SK-N-SH treated with all-trans-retinoic acid at 6 μM for 48 hours (cell line): ENCODE data around the gene CTNNBL1.

Experiments
- ATAC-seq: fragments of 200-7000 bp; cut with Tn5 transposase; 3 replicates; pipeline ENCODE4 v1.9.1; 2020; ENCODE audit warnings: mild to moderate bottlenecking, moderate library complexity
- ARNTL ChIP-seq: fragments of 450-650 bp; formaldehyde crosslinking; IDR thresholded peaks from 2 replicates; pipeline ENCODE4 v1.5.0; 2020; ENCODE audit warnings: low read depth, mild to moderate bottlenecking, moderate library complexity, borderline replicate concordance
- CSDC2 ChIP-seq: fragments of 250-450 bp; sonication (Bioruptor Pico); IDR thresholded peaks from 2 replicates; pipeline ENCODE4 v1.5.0; 2020; ENCODE audit warnings: mild to moderate bottlenecking, moderate library complexity
- CSRNP3 ChIP-seq: fragments of 250-450 bp; sonication (Bioruptor Pico); IDR thresholded peaks from 2 replicates; pipeline ENCODE4 v1.5.1; 2021; ENCODE audit warnings: mild to moderate bottlenecking, moderate library complexity
- ESRRG ChIP-seq: fragments of 250-450 bp; sonication (Bioruptor Pico); IDR thresholded peaks from 2 replicates; pipeline ENCODE4 v1.6.1; 2021; ENCODE audit warnings: mild to moderate bottlenecking
- GLIS3 ChIP-seq: fragments of 250-450 bp; sonication (Bioruptor Pico); IDR thresholded peaks from 2 replicates; pipeline ENCODE4 v1.5.0; 2020; ENCODE audit warnings: mild to moderate bottlenecking, moderate library complexity
- ISL1 ChIP-seq: fragments of 250-450 bp; sonication (Bioruptor Pico); IDR thresholded peaks from 2 replicates; pipeline ENCODE4 v2.1.2; 2022; ENCODE audit warnings: mild to moderate bottlenecking, moderate library complexity
- OSR1 ChIP-seq: fragments of 250-450 bp; sonication (Bioruptor Pico); IDR thresholded peaks from 2 replicates; pipeline ENCODE4 v1.8.0; 2022; ENCODE audit warnings: moderate library complexity, mild to moderate bottlenecking, inconsistent platforms
- PPARA ChIP-seq: fragments of 250-450 bp; sonication (Bioruptor Pico); IDR thresholded peaks from 2 replicates; pipeline ENCODE4 v1.5.0; 2020; ENCODE audit warnings: mild to moderate bottlenecking, borderline replicate concordance
- RARB ChIP-seq: fragments of 250-450 bp; sonication (Bioruptor Pico); IDR thresholded peaks from 2 replicates; pipeline ENCODE4 v1.8.0; 2021; ENCODE audit warnings: mild to moderate bottlenecking, moderate library complexity
- SNAI2 ChIP-seq: fragments of 250-450 bp; sonication (Bioruptor Pico); IDR thresholded peaks from 2 replicates; pipeline ENCODE4 v1.5.0; 2020; ENCODE audit warnings: mild to moderate bottlenecking, moderate library complexity
- TCF4 ChIP-seq: fragments of 250-450 bp; sonication (Bioruptor Pico); IDR thresholded peaks from 2 replicates; pipeline ENCODE4 v1.8.0; 2021; ENCODE audit warnings: mild to moderate bottlenecking, moderate library complexity, borderline replicate concordance
- TOX ChIP-seq: fragments of 250-450 bp; sonication (Bioruptor Pico); IDR thresholded peaks from 2 replicates; pipeline ENCODE4 v1.8.0; 2021; ENCODE audit warnings: mild to moderate bottlenecking, moderate library complexity, borderline replicate concordance
- ZC3H10 ChIP-seq: fragments of 250-450 bp; sonication (Bioruptor Pico); IDR thresholded peaks from 2 replicates; pipeline ENCODE4 v1.5.1; 2021; ENCODE audit warnings: mild to moderate bottlenecking, moderate library complexity
- ZFP3 ChIP-seq: fragments of 250-450 bp; sonication (Bioruptor Pico); IDR thresholded peaks from 2 replicates; pipeline ENCODE4 v1.5.0; 2020; ENCODE audit warnings: mild to moderate bottlenecking, moderate library complexity
- ZFP30 ChIP-seq: fragments of 450-650 bp; formaldehyde crosslinking; IDR thresholded peaks from 2 replicates; pipeline ENCODE4 v1.5.0; 2022; ENCODE audit warnings: mild to moderate bottlenecking, moderate library complexity
- ZNF565 ChIP-seq: fragments of 450-650 bp; formaldehyde crosslinking; conservative IDR thresholded peaks from 2 replicates; pipeline ENCODE4 v1.5.0; 2020; ENCODE audit warnings: low read depth, mild to moderate bottlenecking, moderate library complexity
- ZNF70 ChIP-seq: fragments of 450-650 bp; formaldehyde crosslinking; IDR thresholded peaks from 2 replicates; pipeline ENCODE4 v1.5.0; 2020; ENCODE audit warnings: mild to moderate bottlenecking, moderate library complexity
- TF ChIP-seq, protein P1 (sequence below): fragments of 250-450 bp; sonication (Bioruptor Pico); IDR thresholded peaks from 2 replicates; pipeline ENCODE4 v1.8.0; 2021; ENCODE audit warnings: low read depth, mild to moderate bottlenecking, moderate library complexity, borderline replicate concordance
- TF ChIP-seq, protein P2 (sequence below): fragments of 250-450 bp; sonication (Bioruptor Pico); IDR thresholded peaks from 2 replicates; pipeline ENCODE4 v1.5.0; 2020; ENCODE audit warnings: mild to moderate bottlenecking, moderate library complexity
- TF ChIP-seq, protein P3 (sequence below): fragments of 250-450 bp; sonication (Bioruptor Pico); IDR thresholded peaks from 2 replicates; pipeline ENCODE4 v1.5.1; 2020; ENCODE audit warnings: low read depth, mild to moderate bottlenecking, moderate library complexity

CTNNBL1 gene

GRCh38 chr20:37901654-37902503, 208.0 kb downstream of the CTNNBL1 start:
- ATAC-seq: peak; percentile 82
- TF ChIP-seq TOX (no peak), ZNF565 (CRISPR knock-in tag) (no peak), OSR1 (CRISPR knock-in tag) (no peak), CSRNP3 (CRISPR knock-in tag) (0 out of 2 replicates have a peak, but pooled peaks have one; percentile 45), ZFP3 (CRISPR knock-in tag) (peak; percentile 61; the same call in 1 of the 2 replicates), ISL1 (CRISPR knock-in tag) (no peak), CSDC2 (CRISPR knock-in tag) (no peak)
- TF ChIP-seq, protein P1, sequence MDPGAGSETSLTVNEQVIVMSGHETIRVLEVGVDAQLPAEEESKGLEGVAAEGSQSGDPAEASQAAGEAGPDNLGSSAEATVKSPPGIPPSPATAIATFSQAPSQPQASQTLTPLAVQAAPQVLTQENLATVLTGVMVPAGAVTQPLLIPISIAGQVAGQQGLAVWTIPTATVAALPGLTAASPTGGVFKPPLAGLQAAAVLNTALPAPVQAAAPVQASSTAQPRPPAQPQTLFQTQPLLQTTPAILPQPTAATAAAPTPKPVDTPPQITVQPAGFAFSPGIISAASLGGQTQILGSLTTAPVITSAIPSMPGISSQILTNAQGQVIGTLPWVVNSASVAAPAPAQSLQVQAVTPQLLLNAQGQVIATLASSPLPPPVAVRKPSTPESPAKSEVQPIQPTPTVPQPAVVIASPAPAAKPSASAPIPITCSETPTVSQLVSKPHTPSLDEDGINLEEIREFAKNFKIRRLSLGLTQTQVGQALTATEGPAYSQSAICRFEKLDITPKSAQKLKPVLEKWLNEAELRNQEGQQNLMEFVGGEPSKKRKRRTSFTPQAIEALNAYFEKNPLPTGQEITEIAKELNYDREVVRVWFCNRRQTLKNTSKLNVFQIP (CRISPR knock-in tag): no peak

- peak; percentile 30 for ATAC-seq
These were observed 208.9 kb downstream of the CTNNBL1 start, which contains the start of gene VSTM2L for GRCh38 chr20:37902504-37903313. VSTM2L (plus strand) TSS chr20:37903127; CDS start chr20:37903351, 224 bp downstream.

DNA sequence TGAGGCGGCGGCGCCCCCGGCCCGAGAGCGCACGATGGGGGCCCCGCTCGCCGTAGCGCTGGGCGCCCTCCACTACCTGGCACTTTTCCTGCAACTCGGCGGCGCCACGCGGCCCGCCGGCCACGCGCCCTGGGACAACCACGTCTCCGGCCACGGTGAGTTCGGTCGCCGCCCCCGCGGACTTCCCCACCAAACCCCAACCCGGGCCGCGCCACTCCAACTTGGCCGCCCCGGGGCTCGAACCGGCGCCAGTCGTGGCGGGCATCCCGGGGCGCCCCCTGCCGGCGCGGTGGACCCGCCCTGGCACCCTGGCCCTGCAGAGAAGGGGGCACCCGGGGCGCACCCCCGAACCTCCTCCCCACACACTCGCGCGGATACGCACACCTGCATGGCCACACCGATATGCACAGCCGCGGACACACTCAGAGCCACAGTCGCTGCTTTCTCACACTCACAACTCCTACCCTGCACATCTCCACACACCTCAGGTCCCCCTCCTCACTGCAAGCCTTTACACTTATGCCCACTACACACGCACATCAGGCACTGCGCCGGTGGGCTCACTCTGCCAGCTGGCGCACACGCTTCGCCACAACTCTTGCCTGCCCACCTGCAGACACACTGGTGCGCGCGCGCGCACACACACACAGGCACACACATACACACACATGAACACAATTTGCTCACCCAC, 209.6 kb downstream of the CTNNBL1 start:
- TF ChIP-seq OSR1 (CRISPR knock-in tag) (no peak), GLIS3 (CRISPR knock-in tag) (no peak), ARNTL (CRISPR knock-in tag) (no peak), ZC3H10 (no peak), SNAI2 (CRISPR knock-in tag) (no peak), PPARA (CRISPR knock-in tag) (no peak)
- TF ChIP-seq, protein P2, sequence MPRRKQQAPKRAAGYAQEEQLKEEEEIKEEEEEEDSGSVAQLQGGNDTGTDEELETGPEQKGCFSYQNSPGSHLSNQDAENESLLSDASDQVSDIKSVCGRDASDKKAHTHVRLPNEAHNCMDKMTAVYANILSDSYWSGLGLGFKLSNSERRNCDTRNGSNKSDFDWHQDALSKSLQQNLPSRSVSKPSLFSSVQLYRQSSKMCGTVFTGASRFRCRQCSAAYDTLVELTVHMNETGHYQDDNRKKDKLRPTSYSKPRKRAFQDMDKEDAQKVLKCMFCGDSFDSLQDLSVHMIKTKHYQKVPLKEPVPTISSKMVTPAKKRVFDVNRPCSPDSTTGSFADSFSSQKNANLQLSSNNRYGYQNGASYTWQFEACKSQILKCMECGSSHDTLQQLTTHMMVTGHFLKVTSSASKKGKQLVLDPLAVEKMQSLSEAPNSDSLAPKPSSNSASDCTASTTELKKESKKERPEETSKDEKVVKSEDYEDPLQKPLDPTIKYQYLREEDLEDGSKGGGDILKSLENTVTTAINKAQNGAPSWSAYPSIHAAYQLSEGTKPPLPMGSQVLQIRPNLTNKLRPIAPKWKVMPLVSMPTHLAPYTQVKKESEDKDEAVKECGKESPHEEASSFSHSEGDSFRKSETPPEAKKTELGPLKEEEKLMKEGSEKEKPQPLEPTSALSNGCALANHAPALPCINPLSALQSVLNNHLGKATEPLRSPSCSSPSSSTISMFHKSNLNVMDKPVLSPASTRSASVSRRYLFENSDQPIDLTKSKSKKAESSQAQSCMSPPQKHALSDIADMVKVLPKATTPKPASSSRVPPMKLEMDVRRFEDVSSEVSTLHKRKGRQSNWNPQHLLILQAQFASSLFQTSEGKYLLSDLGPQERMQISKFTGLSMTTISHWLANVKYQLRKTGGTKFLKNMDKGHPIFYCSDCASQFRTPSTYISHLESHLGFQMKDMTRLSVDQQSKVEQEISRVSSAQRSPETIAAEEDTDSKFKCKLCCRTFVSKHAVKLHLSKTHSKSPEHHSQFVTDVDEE (CRISPR knock-in tag): no peak
- TF ChIP-seq, protein P1 (CRISPR knock-in tag): no peak
- ATAC-seq: no peak

More at GRCh38 chr20:37902504-37903313, 208.9 kb downstream of the CTNNBL1 start, which contains the start of gene VSTM2L:
- no peak for TF ChIP-seq SNAI2 (CRISPR knock-in tag)
- TF ChIP-seq ZFP3 (CRISPR knock-in tag): 0 out of 2 replicates have a peak, but pooled peaks have one; percentile 0
- TF ChIP-seq ZFP30 (CRISPR knock-in tag): no peak
- no peak for TF ChIP-seq ARNTL (CRISPR knock-in tag)
- TF ChIP-seq, all 23 proteins: peak for 1

GRCh38 chr20:37904008-37904642, 210.3 kb downstream of the CTNNBL1 start:
- no peak for ATAC-seq
- TF ChIP-seq ESRRG (CRISPR knock-in tag): no peak
- TF ChIP-seq TCF4 (CRISPR knock-in tag): no peak
- TF ChIP-seq, protein P3, sequence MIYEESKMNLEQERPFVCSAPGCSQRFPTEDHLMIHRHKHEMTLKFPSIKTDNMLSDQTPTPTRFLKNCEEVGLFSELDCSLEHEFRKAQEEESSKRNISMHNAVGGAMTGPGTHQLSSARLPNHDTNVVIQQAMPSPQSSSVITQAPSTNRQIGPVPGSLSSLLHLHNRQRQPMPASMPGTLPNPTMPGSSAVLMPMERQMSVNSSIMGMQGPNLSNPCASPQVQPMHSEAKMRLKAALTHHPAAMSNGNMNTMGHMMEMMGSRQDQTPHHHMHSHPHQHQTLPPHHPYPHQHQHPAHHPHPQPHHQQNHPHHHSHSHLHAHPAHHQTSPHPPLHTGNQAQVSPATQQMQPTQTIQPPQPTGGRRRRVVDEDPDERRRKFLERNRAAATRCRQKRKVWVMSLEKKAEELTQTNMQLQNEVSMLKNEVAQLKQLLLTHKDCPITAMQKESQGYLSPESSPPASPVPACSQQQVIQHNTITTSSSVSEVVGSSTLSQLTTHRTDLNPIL (CRISPR knock-in tag): no peak
- no peak for TF ChIP-seq CSDC2 (CRISPR knock-in tag)
- TF ChIP-seq, protein P2 (CRISPR knock-in tag): no peak
- TF ChIP-seq ZNF70 (CRISPR knock-in tag): no peak
- TF ChIP-seq OSR1 (CRISPR knock-in tag): no peak
- no peak for TF ChIP-seq RARB (CRISPR knock-in tag)
